GM12878 (cell line): ENCODE results near the gene DYTN. TPM values are rescaled to one million over a fixed set of nuclear protein-coding genes. Genes with fewer than 3 reads are reported as not detected.

ENCODE experiments used
- ATAC-seq: fragments of 200-7000 bp; cut with Tn5 transposase; 3 replicates; pipeline ENCODE4 v1.9.1; 2020; ENCODE audit warnings: mild to moderate bottlenecking, moderate library complexity
- BruUV-seq: library from RNA; stranded (reverse); fragments of 400-500 nt; replicated peaks from 2 replicates; lab custom pipeline; 2021; lab: Mats Ljungman, UMichigan
- CTCF ChIA-PET: fragments of 300-600 bp; sonication (Branson Sonifier 250); formaldehyde crosslinking; extraction: SDS; loops from one replicate; lab custom pipeline; 2021; ENCODE audit warnings: inconsistent platforms; lab: Yijun Ruan, JAX
- POLR2A ChIA-PET: fragments of 350-600 bp; formaldehyde crosslinking; extraction: SDS; loops from one replicate; lab custom pipeline; 2021; ENCODE audit warnings: inconsistent platforms; lab: Charles Lee
- RAD21 ChIA-PET: fragments of 300-600 bp; sonication (Branson Sonifier 250); formaldehyde crosslinking; loops from one replicate; lab custom pipeline; 2023; ENCODE audit warnings: antibody characterized with exemption; ENCODE audit not compliant: unreplicated experiment; lab: Charles Lee
- SMC1A ChIA-PET: fragments of 300-600 bp; sonication (Branson Sonifier 250); formaldehyde crosslinking; loops from one replicate; lab custom pipeline; 2023; ENCODE audit not compliant: unreplicated experiment, uncharacterized antibody; lab: Charles Lee
- DNase-seq: peaks from one replicate; pipeline ENCODE4 v3.0.0-alpha.2; 2011; ENCODE audit warnings: low read depth, low spot score
- FAIRE-seq: peaks from 3 replicates; lab custom pipeline; 2011; peaks lifted over from hg19 to GRCh38; lab: Jason Lieb, UNC
- H2AFZ ChIP-seq: 2 replicates; pipeline ENCODE4 v1.6.0; 2011; ENCODE audit warnings: low read depth, low read length, control low read depth; ENCODE audit not compliant: control insufficient read depth
- H3K27ac ChIP-seq: 2 replicates; pipeline ENCODE4 v1.5.1; 2011; ENCODE audit warnings: control low read depth; ENCODE audit not compliant: control insufficient read depth, insufficient read depth
- H3K27me3 ChIP-seq, 2 experiments: replicated peaks in 1 of 2; 2 replicates each; pipeline versions ENCODE4 v1.6.0 to v1.6.1; 2011; ENCODE audit warnings: low read length in 1 of 2; ENCODE audit not compliant: control insufficient read depth in 2 of 2, insufficient read depth in 2 of 2
- H3K36me3 ChIP-seq, 2 experiments: 2 replicates each; pipeline ENCODE4 v1.5.1; 2011; ENCODE audit warnings: low read length in 1 of 2; ENCODE audit not compliant: control insufficient read depth in 2 of 2, insufficient read depth in 2 of 2
- H3K4me1 ChIP-seq: 2 replicates; pipeline ENCODE4 v1.6.1; 2011; ENCODE audit warnings: mild to moderate bottlenecking, low read length, moderate library complexity, mixed read lengths; ENCODE audit not compliant: control insufficient read depth, insufficient read depth
- H3K4me2 ChIP-seq: 2 replicates; pipeline ENCODE4 v1.6.0; 2011; ENCODE audit warnings: control low read depth; ENCODE audit not compliant: control insufficient read depth, insufficient read depth
- H3K4me3 ChIP-seq: fragments of 200-600 bp; sonication (generic); 2 replicates; pipeline ENCODE4 v1.5.1; 2016
- H3K79me2 ChIP-seq: 2 replicates; pipeline ENCODE4 v1.6.0; 2011; ENCODE audit warnings: low read length; ENCODE audit not compliant: control insufficient read depth, insufficient read depth
- H3K9ac ChIP-seq: 2 replicates; pipeline ENCODE4 v1.8.0; 2011; ENCODE audit warnings: low read length, control low read depth, mixed read lengths; ENCODE audit not compliant: control insufficient read depth, insufficient read depth
- H3K9me3 ChIP-seq: replicated peaks from 3 replicates; pipeline ENCODE4 v1.5.1; 2011; ENCODE audit warnings: mild to moderate bottlenecking, low read length; ENCODE audit not compliant: control insufficient read depth, insufficient read depth
- H4K20me1 ChIP-seq: 2 replicates; pipeline ENCODE4 v1.6.0; 2011; ENCODE audit not compliant: control insufficient read depth, insufficient read depth
- ASH2L ChIP-seq: fragments of 300-600, 200-600 bp; sonication (generic); IDR thresholded peaks from 2 replicates; pipeline ENCODE4 v1.6.1; 2017; ENCODE audit warnings: low read depth, mild to moderate bottlenecking, borderline replicate concordance
- BCL3 ChIP-seq: IDR thresholded peaks from 2 replicates; pipeline ENCODE4 v1.6.1; 2011; ENCODE audit warnings: borderline replicate concordance, low read depth, mild to moderate bottlenecking, moderate library complexity, low read length; ENCODE audit not compliant: insufficient read depth, poor library complexity, severe bottlenecking
- CREM ChIP-seq: IDR thresholded peaks from 2 replicates; pipeline ENCODE4 v1.6.1; 2014; ENCODE audit warnings: antibody characterized with exemption, low read depth
- CUX1 ChIP-seq: IDR thresholded peaks from 2 replicates; pipeline ENCODE4 v1.6.1; 2012; ENCODE audit warnings: improper control_type of control experiment, low read depth, low read length; ENCODE audit not compliant: insufficient replicate concordance
- MXI1 ChIP-seq: fragments of 150-350 bp; IDR thresholded peaks from 2 replicates; pipeline ENCODE4 v1.6.1; 2011; ENCODE audit warnings: low read depth, mild to moderate bottlenecking, inconsistent platforms, low read length, improper control_type of control experiment
- MYC ChIP-seq: IDR thresholded peaks from 2 replicates; pipeline ENCODE4 v1.6.1; 2011; ENCODE audit warnings: mild to moderate bottlenecking, low read length, moderate library complexity, inconsistent platforms; ENCODE audit not compliant: insufficient read depth, insufficient replicate concordance, insufficient read length, severe bottlenecking
- NBN ChIP-seq: fragments of 450-650 bp; IDR thresholded peaks from 2 replicates; pipeline ENCODE4 v1.6.1; 2016
- SIN3A ChIP-seq: IDR thresholded peaks from 2 replicates; pipeline ENCODE4 v1.6.1; 2012; ENCODE audit warnings: low read depth, low read length, improper control_type of control experiment
- SMARCA5 ChIP-seq: fragments of 450-650 bp; IDR thresholded peaks from 2 replicates; pipeline ENCODE4 v1.6.1; 2017; ENCODE audit warnings: mild to moderate bottlenecking
- SP1 ChIP-seq: IDR thresholded peaks from one replicate; pipeline ENCODE4 v1.6.1; 2011; ENCODE audit warnings: low read depth, low read length
- ZNF687 ChIP-seq: fragments of 450-650 bp; IDR thresholded peaks from 2 replicates; pipeline ENCODE4 v1.6.1; 2017; ENCODE audit warnings: mild to moderate bottlenecking, moderate library complexity
- WGBS: methylation state at CpG from one replicate; pipeline ENCODE4 v1.1.6; 2016; ENCODE audit warnings: low lambda C conversion rate; ENCODE audit not compliant: insufficient replicate concordance, insufficient coverage; ENCODE audit errors: missing lambda C conversion rate; 5-methylcytosine and 5-hydroxymethylcytosine counted together
- in situ Hi-C: fragments of 300-500 bp; cut with MboI; formaldehyde crosslinking; loops from 9 replicates; pipeline ENCODE4 v1.14.3; 2018; ENCODE audit warnings: mixed read lengths
- intact Hi-C: fragments of 100-400 bp; cut with micrococcal nuclease; formaldehyde crosslinking; loops from one replicate; pipeline ENCODE4 v1.14.2; 2022; ENCODE audit not compliant: unreplicated experiment
- polyA plus RNA-seq, 11 experiments: library from polyadenylated mRNA; depleted of rRNA in 4 of 11; unstranded in 6 of 11; stranded (reverse) in 5 of 11; fragments of >200 nt; fragmentation: Nextera tagmentation in 4 of 11; fragmentation: Illumina TruSeq in 1 of 11; extraction: Ambion mirVana in 4 of 11; extraction: Trizol in 1 of 11; gene quantifications; 1 replicate in 1 of 11; 2 replicates in 10 of 11; pipeline versions ENCODE4 v1.2.1 to v1.2.3, GENCODE V29; 2011 to 2016; ENCODE audit warnings: inconsistent platforms in 2 of 11, missing spikeins in 2 of 11, low read depth in 1 of 11
- total RNA-seq, 4 experiments: library from RNA; depleted of rRNA in 3 of 4; stranded (reverse); fragments of >200 nt in 3 of 4; fragmentation: Illumina TruSeq in 1 of 4; extraction: Trizol in 1 of 4; gene quantifications; 2 replicates each; pipeline versions ENCODE4 v1.2.1 to v1.2.3, GENCODE V29; 2013 to 2021

Gene DYTN
- total and polyA plus RNA-seq, 10 of the 15 experiments (the other 5 are each of a cell fraction or from before 2014, with no cell fraction given) = 0.02 to 0.32 (median 0.09) TPM; not detected in 3

- no peak for TF ChIP-seq MYC
- no peak for TF ChIP-seq NBN
- TF ChIP-seq CREM = no peak
- TF ChIP-seq MXI1 = no peak
- TF ChIP-seq SMARCA5 = no peak
Measured at GRCh38 chr2:206727287-206727686, 9.1 kb upstream of the DYTN start (continued).

- ChIA-PET POLR2A (no interaction called here), CTCF (no interaction called here), SMC1A (no interaction called here), RAD21 (no interaction called here)
- no peaks in the 10 kb centered on the region for H3K36me3 ChIP-seq
- H3K9ac ChIP-seq = no peak overlapping the region
- intact Hi-C loops (no loop called here), in situ Hi-C loops (no loop called here)
- no peaks in the 10 kb centered on the region for H3K79me2 ChIP-seq
- no peaks in the 10 kb centered on the region for H4K20me1 ChIP-seq
- 95% methylated on average over 1 of the region's 1 CpG for WGBS
- no peak for TF ChIP-seq SP1
- no peak for TF ChIP-seq BCL3
- TF ChIP-seq ZNF687 = no peak
- no peak for TF ChIP-seq CUX1
- no peak for TF ChIP-seq SIN3A
- no peak for TF ChIP-seq ASH2L
- H3K4me2 ChIP-seq = no peak overlapping the region
- H3K27ac ChIP-seq = no peak overlapping the region
- no peak overlapping the region for H3K4me3 ChIP-seq
- no peak for FAIRE-seq
- DNase-seq = no peak
- no peak overlapping the region for H2AFZ ChIP-seq
- BruUV-seq = no TSS peak
- H3K9me3 ChIP-seq = no peaks in the 10 kb centered on the region
- no peaks in the 10 kb centered on the region for H3K27me3 ChIP-seq
- ATAC-seq = no peak
- H3K4me1 ChIP-seq = peaks cover 7% of the 10 kb centered on the region
Measured at GRCh38 chr2:206723288-206723687, 5.1 kb upstream of the DYTN start.
